GM23338 (cell line): ENCODE results near the gene UTP4. TPM values are rescaled to one million over a fixed set of nuclear protein-coding genes. Genes with fewer than 3 reads are reported as not detected.

Experiments
- ATAC-seq: fragments of 200-7000 bp; cut with Tn5 transposase; 3 replicates; pipeline ENCODE4 v1.9.1; 2020
- DNase-seq: peaks from one replicate; pipeline ENCODE4 v3.0.0-alpha.2; 2015; ENCODE audit warnings: low spot score
- H2AFZ ChIP-seq: fragments of 200-600 bp; sonication (generic); 2 replicates; pipeline ENCODE4 v1.8.0; 2016; ENCODE audit warnings: antibody characterized with exemption, mild to moderate bottlenecking, moderate library complexity
- H3F3A ChIP-seq: fragments of 200-600 bp; sonication (generic); replicated peaks from 2 replicates; pipeline ENCODE4 v1.8.0; 2017; ENCODE audit warnings: antibody characterized with exemption, mixed run types, low read depth
- H3K27ac ChIP-seq: fragments of 200-600 bp; sonication (generic); 2 replicates; pipeline ENCODE4 v1.6.1; 2016; ENCODE audit warnings: low read depth
- H3K27me3 ChIP-seq: fragments of 200-600 bp; sonication (generic); 2 replicates; pipeline ENCODE4 v1.8.0; 2016; ENCODE audit warnings: mild to moderate bottlenecking, mixed run types, moderate library complexity; ENCODE audit not compliant: insufficient read depth
- H3K36me3 ChIP-seq: fragments of 200-600 bp; sonication (generic); 2 replicates; pipeline ENCODE4 v1.8.0; 2016; ENCODE audit warnings: mild to moderate bottlenecking; ENCODE audit not compliant: insufficient read depth
- H3K4me1 ChIP-seq: fragments of 200-600 bp; sonication (generic); 2 replicates; pipeline ENCODE4 v1.8.0; 2016; ENCODE audit warnings: mild to moderate bottlenecking, moderate library complexity; ENCODE audit not compliant: insufficient read depth
- H3K4me2 ChIP-seq: fragments of 200-600 bp; sonication (generic); 2 replicates; pipeline ENCODE4 v1.7.1; 2017; ENCODE audit warnings: mixed run types
- H3K4me3 ChIP-seq: fragments of 200-600 bp; sonication (generic); 2 replicates; pipeline ENCODE4 v1.6.1; 2016; ENCODE audit warnings: mixed run types
- H3K79me2 ChIP-seq: fragments of 200-600 bp; sonication (generic); replicated peaks from 2 replicates; pipeline ENCODE4 v1.8.0; 2017; ENCODE audit warnings: mild to moderate bottlenecking; ENCODE audit not compliant: insufficient read depth
- H3K9me2 ChIP-seq: fragments of 200-600 bp; sonication (generic); 2 replicates; pipeline ENCODE4 v1.8.0; 2017; ENCODE audit not compliant: insufficient read depth
- H4K20me1 ChIP-seq: fragments of 200-600 bp; sonication (generic); replicated peaks from 2 replicates; pipeline ENCODE4 v1.8.0; 2017; ENCODE audit warnings: mild to moderate bottlenecking; ENCODE audit not compliant: insufficient read depth
- H3K27ac Mint-ChIP-seq: 2 replicates; pipeline ENCODE4 v1.8.0; 2020; ENCODE audit warnings: inconsistent platforms, mild to moderate bottlenecking, moderate library complexity, mixed read lengths
- H3K27me3 Mint-ChIP-seq: 3 replicates; pipeline ENCODE4 v1.8.0; 2022; ENCODE audit warnings: low read depth, mild to moderate bottlenecking, moderate library complexity, mixed read lengths, inconsistent platforms; ENCODE audit not compliant: insufficient read depth, poor library complexity
- H3K36me3 Mint-ChIP-seq: 3 replicates; pipeline ENCODE4 v1.8.0; 2021; ENCODE audit warnings: low read depth, mild to moderate bottlenecking, inconsistent platforms, moderate library complexity, mixed read lengths
- H3K4me1 Mint-ChIP-seq: 3 replicates; pipeline ENCODE4 v1.8.0; 2020; ENCODE audit warnings: mild to moderate bottlenecking, inconsistent platforms, mixed read lengths
- H3K4me3 Mint-ChIP-seq: 3 replicates; pipeline ENCODE4 v1.8.0; 2021; ENCODE audit warnings: moderate library complexity, mild to moderate bottlenecking, inconsistent platforms, mixed read lengths
- H3K9me3 Mint-ChIP-seq: 3 replicates; pipeline ENCODE4 v1.8.0; 2020; ENCODE audit warnings: moderate library complexity, mild to moderate bottlenecking, inconsistent platforms, mixed read lengths
- CTCF ChIP-seq, 2 experiments: fragments of 200-600 bp in 1 of 2; sonication (generic) in 1 of 2; conservative IDR thresholded peaks; 2 replicates each; pipeline versions ENCODE4 v1.5.1 to v1.6.1; 2016 to 2017; ENCODE audit warnings: antibody characterized with exemption in 2 of 2, low read depth in 2 of 2, mild to moderate bottlenecking in 2 of 2, moderate library complexity in 1 of 2
- EZH2 ChIP-seq: fragments of 200-600 bp; sonication (generic); IDR thresholded peaks from one replicate; pipeline ENCODE4 v1.8.0; 2017; ENCODE audit warnings: antibody characterized with exemption, mild to moderate bottlenecking, low read depth; ENCODE audit not compliant: unreplicated experiment
- JUNB ChIP-seq: IDR thresholded peaks from one replicate; pipeline ENCODE4 v1.6.1; 2016; ENCODE audit warnings: antibody characterized with exemption; ENCODE audit not compliant: unreplicated experiment
- STAT1 ChIP-seq: IDR thresholded peaks from one replicate; pipeline ENCODE4 v1.6.1; 2016; ENCODE audit warnings: antibody characterized with exemption; ENCODE audit not compliant: unreplicated experiment
- ZNF114 ChIP-seq: fragments of 250-450 bp; sonication (Bioruptor Pico); IDR thresholded peaks from 2 replicates; pipeline ENCODE4 v1.5.0; 2020; ENCODE audit warnings: mild to moderate bottlenecking, moderate library complexity
- ZNF331 ChIP-seq: fragments of 250-450 bp; sonication (Bioruptor Pico); IDR thresholded peaks from 2 replicates; pipeline ENCODE4 v1.5.0; 2020; ENCODE audit warnings: low read depth, mild to moderate bottlenecking, moderate library complexity
- polyA plus RNA-seq: library from polyadenylated mRNA; unstranded; fragments of >200 nt; fragmentation: Nextera tagmentation; extraction: Ambion mirVana; gene quantifications from 2 replicates; pipeline ENCODE4 v1.2.1, GENCODE V29; 2016
- total RNA-seq: library from RNA; depleted of rRNA; stranded (reverse); fragments of >200 nt; shearing (Covaris generic); gene quantifications from 2 replicates; pipeline ENCODE4 v1.2.3, GENCODE V29; 2014
- TF ChIP-seq, protein P1 (sequence below): IDR thresholded peaks from one replicate; pipeline ENCODE4 v1.6.1; 2018; ENCODE audit warnings: antibody characterized with exemption; ENCODE audit not compliant: unreplicated experiment
- TF ChIP-seq, protein P2 (sequence below): fragments of 250-450 bp; sonication (Bioruptor Pico); IDR thresholded peaks from 2 replicates; pipeline ENCODE4 v1.5.0; 2020; ENCODE audit warnings: mild to moderate bottlenecking, moderate library complexity

The UTP4 gene
- total and polyA plus RNA-seq, 2 experiments from 2014 or later, result 63.2 to 66.6 TPM

- Histone ChIP-seq H3K27ac (no peak overlapping the region), H4K20me1 (peaks cover 15% of the 10 kb centered on the region; the same call in 1 of the 2 replicates), H3K36me3 (peaks cover 60% of the 10 kb centered on the region), H2AFZ (no peak overlapping the region), H3K4me3 (no peak overlapping the region), H3F3A (0 out of 2 replicates have a peak, but pooled peaks cover 5% of the 10 kb centered on the region), H3K27me3 (no peaks in the 10 kb centered on the region), H3K9me2 (no peaks in the 10 kb centered on the region), H3K4me2 (no peak overlapping the region), H3K4me1 (no peaks in the 10 kb centered on the region), H3K79me2 (no peaks in the 10 kb centered on the region)
- TF ChIP-seq EZH2 (no peak), STAT1 (no peak), JUNB (no peak), ZNF331 (CRISPR knock-in tag) (no peak), ZNF114 (CRISPR knock-in tag) (no peak), CTCF (conservative IDR thresholded peaks at IDR 0.05; ENCODE audit: low read depth in 2 of 2) (no peak)
- TF ChIP-seq, protein P1, sequence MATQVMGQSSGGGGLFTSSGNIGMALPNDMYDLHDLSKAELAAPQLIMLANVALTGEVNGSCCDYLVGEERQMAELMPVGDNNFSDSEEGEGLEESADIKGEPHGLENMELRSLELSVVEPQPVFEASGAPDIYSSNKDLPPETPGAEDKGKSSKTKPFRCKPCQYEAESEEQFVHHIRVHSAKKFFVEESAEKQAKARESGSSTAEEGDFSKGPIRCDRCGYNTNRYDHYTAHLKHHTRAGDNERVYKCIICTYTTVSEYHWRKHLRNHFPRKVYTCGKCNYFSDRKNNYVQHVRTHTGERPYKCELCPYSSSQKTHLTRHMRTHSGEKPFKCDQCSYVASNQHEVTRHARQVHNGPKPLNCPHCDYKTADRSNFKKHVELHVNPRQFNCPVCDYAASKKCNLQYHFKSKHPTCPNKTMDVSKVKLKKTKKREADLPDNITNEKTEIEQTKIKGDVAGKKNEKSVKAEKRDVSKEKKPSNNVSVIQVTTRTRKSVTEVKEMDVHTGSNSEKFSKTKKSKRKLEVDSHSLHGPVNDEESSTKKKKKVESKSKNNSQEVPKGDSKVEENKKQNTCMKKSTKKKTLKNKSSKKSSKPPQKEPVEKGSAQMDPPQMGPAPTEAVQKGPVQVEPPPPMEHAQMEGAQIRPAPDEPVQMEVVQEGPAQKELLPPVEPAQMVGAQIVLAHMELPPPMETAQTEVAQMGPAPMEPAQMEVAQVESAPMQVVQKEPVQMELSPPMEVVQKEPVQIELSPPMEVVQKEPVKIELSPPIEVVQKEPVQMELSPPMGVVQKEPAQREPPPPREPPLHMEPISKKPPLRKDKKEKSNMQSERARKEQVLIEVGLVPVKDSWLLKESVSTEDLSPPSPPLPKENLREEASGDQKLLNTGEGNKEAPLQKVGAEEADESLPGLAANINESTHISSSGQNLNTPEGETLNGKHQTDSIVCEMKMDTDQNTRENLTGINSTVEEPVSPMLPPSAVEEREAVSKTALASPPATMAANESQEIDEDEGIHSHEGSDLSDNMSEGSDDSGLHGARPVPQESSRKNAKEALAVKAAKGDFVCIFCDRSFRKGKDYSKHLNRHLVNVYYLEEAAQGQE, result no peak
- TF ChIP-seq, protein P2, sequence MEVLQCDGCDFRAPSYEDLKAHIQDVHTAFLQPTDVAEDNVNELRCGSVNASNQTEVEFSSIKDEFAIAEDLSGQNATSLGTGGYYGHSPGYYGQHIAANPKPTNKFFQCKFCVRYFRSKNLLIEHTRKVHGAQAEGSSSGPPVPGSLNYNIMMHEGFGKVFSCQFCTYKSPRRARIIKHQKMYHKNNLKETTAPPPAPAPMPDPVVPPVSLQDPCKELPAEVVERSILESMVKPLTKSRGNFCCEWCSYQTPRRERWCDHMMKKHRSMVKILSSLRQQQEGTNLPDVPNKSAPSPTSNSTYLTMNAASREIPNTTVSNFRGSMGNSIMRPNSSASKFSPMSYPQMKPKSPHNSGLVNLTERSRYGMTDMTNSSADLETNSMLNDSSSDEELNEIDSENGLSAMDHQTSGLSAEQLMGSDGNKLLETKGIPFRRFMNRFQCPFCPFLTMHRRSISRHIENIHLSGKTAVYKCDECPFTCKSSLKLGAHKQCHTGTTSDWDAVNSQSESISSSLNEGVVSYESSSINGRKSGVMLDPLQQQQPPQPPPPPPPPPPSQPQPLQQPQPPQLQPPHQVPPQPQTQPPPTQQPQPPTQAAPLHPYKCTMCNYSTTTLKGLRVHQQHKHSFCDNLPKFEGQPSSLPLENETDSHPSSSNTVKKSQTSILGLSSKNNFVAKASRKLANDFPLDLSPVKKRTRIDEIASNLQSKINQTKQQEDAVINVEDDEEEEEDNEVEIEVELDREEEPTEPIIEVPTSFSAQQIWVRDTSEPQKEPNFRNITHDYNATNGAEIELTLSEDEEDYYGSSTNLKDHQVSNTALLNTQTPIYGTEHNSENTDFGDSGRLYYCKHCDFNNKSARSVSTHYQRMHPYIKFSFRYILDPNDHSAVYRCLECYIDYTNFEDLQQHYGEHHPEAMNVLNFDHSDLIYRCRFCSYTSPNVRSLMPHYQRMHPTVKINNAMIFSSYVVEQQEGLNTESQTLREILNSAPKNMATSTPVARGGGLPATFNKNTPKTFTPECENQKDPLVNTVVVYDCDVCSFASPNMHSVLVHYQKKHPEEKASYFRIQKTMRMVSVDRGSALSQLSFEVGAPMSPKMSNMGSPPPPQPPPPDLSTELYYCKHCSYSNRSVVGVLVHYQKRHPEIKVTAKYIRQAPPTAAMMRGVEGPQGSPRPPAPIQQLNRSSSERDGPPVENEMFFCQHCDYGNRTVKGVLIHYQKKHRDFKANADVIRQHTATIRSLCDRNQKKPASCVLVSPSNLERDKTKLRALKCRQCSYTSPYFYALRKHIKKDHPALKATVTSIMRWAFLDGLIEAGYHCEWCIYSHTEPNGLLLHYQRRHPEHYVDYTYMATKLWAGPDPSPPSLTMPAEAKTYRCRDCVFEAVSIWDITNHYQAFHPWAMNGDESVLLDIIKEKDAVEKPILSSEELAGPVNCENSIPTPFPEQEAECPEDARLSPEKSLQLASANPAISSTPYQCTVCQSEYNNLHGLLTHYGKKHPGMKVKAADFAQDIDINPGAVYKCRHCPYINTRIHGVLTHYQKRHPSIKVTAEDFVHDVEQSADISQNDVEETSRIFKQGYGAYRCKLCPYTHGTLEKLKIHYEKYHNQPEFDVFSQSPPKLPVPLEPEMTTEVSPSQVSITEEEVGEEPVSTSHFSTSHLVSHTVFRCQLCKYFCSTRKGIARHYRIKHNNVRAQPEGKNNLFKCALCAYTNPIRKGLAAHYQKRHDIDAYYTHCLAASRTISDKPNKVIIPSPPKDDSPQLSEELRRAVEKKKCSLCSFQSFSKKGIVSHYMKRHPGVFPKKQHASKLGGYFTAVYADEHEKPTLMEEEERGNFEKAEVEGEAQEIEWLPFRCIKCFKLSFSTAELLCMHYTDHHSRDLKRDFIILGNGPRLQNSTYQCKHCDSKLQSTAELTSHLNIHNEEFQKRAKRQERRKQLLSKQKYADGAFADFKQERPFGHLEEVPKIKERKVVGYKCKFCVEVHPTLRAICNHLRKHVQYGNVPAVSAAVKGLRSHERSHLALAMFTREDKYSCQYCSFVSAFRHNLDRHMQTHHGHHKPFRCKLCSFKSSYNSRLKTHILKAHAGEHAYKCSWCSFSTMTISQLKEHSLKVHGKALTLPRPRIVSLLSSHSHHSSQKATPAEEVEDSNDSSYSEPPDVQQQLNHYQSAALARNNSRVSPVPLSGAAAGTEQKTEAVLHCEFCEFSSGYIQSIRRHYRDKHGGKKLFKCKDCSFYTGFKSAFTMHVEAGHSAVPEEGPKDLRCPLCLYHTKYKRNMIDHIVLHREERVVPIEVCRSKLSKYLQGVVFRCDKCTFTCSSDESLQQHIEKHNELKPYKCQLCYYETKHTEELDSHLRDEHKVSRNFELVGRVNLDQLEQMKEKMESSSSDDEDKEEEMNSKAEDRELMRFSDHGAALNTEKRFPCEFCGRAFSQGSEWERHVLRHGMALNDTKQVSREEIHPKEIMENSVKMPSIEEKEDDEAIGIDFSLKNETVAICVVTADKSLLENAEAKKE, result no peak
- Mint-ChIP-seq H3K27ac (no peak overlapping the region), H3K36me3 (peaks cover 82% of the 10 kb centered on the region), H3K27me3 (peaks cover 4% of the 10 kb centered on the region), H3K4me3 (no peak overlapping the region), H3K9me3 (no peaks in the 10 kb centered on the region; the same call in 2 of the 3 replicates), H3K4me1 (no peaks in the 10 kb centered on the region; the same call in 2 of the 3 replicates)
- ATAC-seq (no peak), DNase-seq (no peak)
Measured at GRCh38 chr16:69165584-69165983, 33.1 kb downstream of the UTP4 start.
